HG02623 (cell line): ENCODE results near the gene ENAH.

Experiments used
- ATAC-seq: cut with Tn5 transposase; IDR thresholded peaks from one replicate; pipeline ENCODE4 v1.9.1; 2021; ENCODE audit warnings: moderate library complexity; ENCODE audit not compliant: unreplicated experiment

Gene ENAH

GRCh38 chr1:225461533-225462428, 191.1 kb downstream of the ENAH start:
- ATAC-seq: no peak

- ATAC-seq: no peak
These were observed 192.0 kb downstream of the ENAH start for GRCh38 chr1:225460737-225461532.

GRCh38 chr1:225460021-225460736, 192.7 kb downstream of the ENAH start:
- no peak for ATAC-seq

- no peak for ATAC-seq
These were observed 194.7 kb downstream of the ENAH start for GRCh38 chr1:225458222-225458631.

GRCh38 chr1:225454733-225455132, 198.2 kb downstream of the ENAH start:
- no peak for ATAC-seq

- ATAC-seq: no peak
These were observed 198.9 kb downstream of the ENAH start for GRCh38 chr1:225453797-225454648.

GRCh38 chr1:225451840-225452515, 200.9 kb downstream of the ENAH start:
- ATAC-seq: no peak

GRCh38 chr1:225451340-225451739, 201.6 kb downstream of the ENAH start:
- no peak for ATAC-seq

GRCh38 chr1:225450491-225451191, 202.3 kb downstream of the ENAH start:
- ATAC-seq: no peak

- ATAC-seq: no peak
These were observed 203.1 kb downstream of the ENAH start for GRCh38 chr1:225449774-225450173.

- ATAC-seq: no peak
These were observed 203.7 kb downstream of the ENAH start for GRCh38 chr1:225449261-225449660.

- ATAC-seq: no peak
These were observed 204.6 kb downstream of the ENAH start for GRCh38 chr1:225448146-225448805.

GRCh38 chr1:225447650-225448089, 205.3 kb downstream of the ENAH start:
- no peak for ATAC-seq

- no peak for ATAC-seq
These were observed 205.8 kb downstream of the ENAH start for GRCh38 chr1:225446981-225447615.

- no peak for ATAC-seq
These were observed 206.3 kb downstream of the ENAH start for GRCh38 chr1:225446595-225446960.

GRCh38 chr1:225445639-225446594, 207.0 kb downstream of the ENAH start:
- no peak for ATAC-seq

- ATAC-seq: no peak
These were observed 210.8 kb downstream of the ENAH start for GRCh38 chr1:225442123-225442505.
